ENCODE data around the gene ZBED4. TPM values are rescaled to one million over a fixed set of nuclear protein-coding genes. Genes with fewer than 3 reads are reported as not detected.
A peak's percentile ranks its signal among the peaks of the same experiment; 100 is the strongest.

ZBED4 gene
- total and polyA plus RNA-seq, 2 donors (not counting 1 experiment from before 2014, with no cell fraction given), result 3.5 to 6.3 TPM

- TF ChIP-seq CTCF (conservative IDR thresholded peaks at IDR 0.05 in 1 of 2, IDR thresholded peaks at IDR 0.05 in 1 of 2; ENCODE audit: low read depth in 1 of 2, low read length in 2 of 2), result no peak
- TF ChIP-seq EZH2 (IDR thresholded peaks at IDR 0.05; ENCODE audit: low read length, missing control alignments), result no peak
These were observed 562 bp downstream of the ZBED4 start for GRCh38 chr22:49853981-49854831.

GRCh38 chr22:49855251-49855911, 1.7 kb downstream of the ZBED4 start:
- Histone ChIP-seq H4K20me1 (ENCODE audit: control insufficient read depth, extremely low read depth, insufficient read depth, low read length) (no peaks in the 10 kb centered on the region), H3K9ac (ENCODE audit: insufficient read depth, low read length) (no peak overlapping the region), H2AFZ (ENCODE audit: low read length) (no peak overlapping the region), H3K27ac (ENCODE audit: insufficient read depth, low read length) (no peak overlapping the region), H3K4me2 (ENCODE audit: extremely low read depth, insufficient read depth, low read length) (peak overlapping the region; percentile 87), H3K36me3 (ENCODE audit: control insufficient read depth, insufficient read depth, low read length) (no peaks in the 10 kb centered on the region), H3K9me3 (ENCODE audit: control insufficient read depth, insufficient read depth, low read depth, low read length) (no peaks in the 10 kb centered on the region), H3K27me3 (ENCODE audit: control insufficient read depth, insufficient read depth, low read length) (peaks cover 4% of the 10 kb centered on the region), H3K79me2 (ENCODE audit: control insufficient read depth, insufficient read depth, low read length) (peaks cover 56% of the 10 kb centered on the region), H3K4me3 (replicated peaks in 1 of 4; ENCODE audit: control extremely low read depth in 1 of 4, insufficient read depth in 1 of 4, low read depth in 3 of 4, low read length in 4 of 4) (peak overlapping the region; percentile 43 to 81 (median 70)), H3K4me1 (ENCODE audit: control insufficient read depth, extremely low read depth, insufficient read depth, low read length) (peaks cover 5% of the 10 kb centered on the region)
- peak; percentile 14 to 51 for DNase-seq (ENCODE audit: low read depth in 2 of 2)
- no peak for TF ChIP-seq CTCF (conservative IDR thresholded peaks at IDR 0.05 in 1 of 2, IDR thresholded peaks at IDR 0.05 in 1 of 2; ENCODE audit: low read depth in 1 of 2, low read length in 2 of 2)
- TF ChIP-seq EZH2 (IDR thresholded peaks at IDR 0.05; ENCODE audit: low read length, missing control alignments), result no peak

More at GRCh38 chr22:49853981-49854831, 562 bp downstream of the ZBED4 start:
- H3K9ac ChIP-seq (ENCODE audit: insufficient read depth, low read length), result peak overlapping the region; percentile 79
- peaks cover 49% of the 10 kb centered on the region for H3K79me2 ChIP-seq (ENCODE audit: control insufficient read depth, insufficient read depth, low read length)
- peak overlapping the region; percentile 87 for H3K4me2 ChIP-seq (ENCODE audit: extremely low read depth, insufficient read depth, low read length)
- no peaks in the 10 kb centered on the region for H4K20me1 ChIP-seq (ENCODE audit: control insufficient read depth, extremely low read depth, insufficient read depth, low read length)
- no peaks in the 10 kb centered on the region for H3K9me3 ChIP-seq (ENCODE audit: control insufficient read depth, insufficient read depth, low read depth, low read length)
- H3K4me3 ChIP-seq (replicated peaks in 1 of 4; ENCODE audit: control extremely low read depth in 1 of 4, insufficient read depth in 1 of 4, low read depth in 3 of 4, low read length in 4 of 4), result peak overlapping the region; percentile 43 to 81 (median 70)
- H3K36me3 ChIP-seq (ENCODE audit: control insufficient read depth, insufficient read depth, low read length), result no peaks in the 10 kb centered on the region
- peak; percentile 26 to 27 for DNase-seq (ENCODE audit: low read depth in 2 of 2)
- no peak overlapping the region for H2AFZ ChIP-seq (ENCODE audit: low read length)
- H3K27me3 ChIP-seq (ENCODE audit: control insufficient read depth, insufficient read depth, low read length), result peaks cover 16% of the 10 kb centered on the region
- peak overlapping the region; percentile 55 for H3K27ac ChIP-seq (ENCODE audit: insufficient read depth, low read length)
- peaks cover 5% of the 10 kb centered on the region for H3K4me1 ChIP-seq (ENCODE audit: control insufficient read depth, extremely low read depth, insufficient read depth, low read length)

GRCh38 chr22:49856343-49856742, 2.7 kb downstream of the ZBED4 start:
- Histone ChIP-seq H3K79me2 (ENCODE audit: control insufficient read depth, insufficient read depth, low read length) (peaks cover 63% of the 10 kb centered on the region), H3K4me3 (replicated peaks in 1 of 4; ENCODE audit: control extremely low read depth in 1 of 4, insufficient read depth in 1 of 4, low read depth in 3 of 4, low read length in 4 of 4) (no peak overlapping the region), H3K27me3 (ENCODE audit: control insufficient read depth, insufficient read depth, low read length) (no peaks in the 10 kb centered on the region), H3K27ac (ENCODE audit: insufficient read depth, low read length) (no peak overlapping the region), H3K9me3 (ENCODE audit: control insufficient read depth, insufficient read depth, low read depth, low read length) (no peaks in the 10 kb centered on the region), H3K4me2 (ENCODE audit: extremely low read depth, insufficient read depth, low read length) (no peak overlapping the region), H2AFZ (ENCODE audit: low read length) (no peak overlapping the region), H3K4me1 (ENCODE audit: control insufficient read depth, extremely low read depth, insufficient read depth, low read length) (peaks cover 5% of the 10 kb centered on the region), H3K9ac (ENCODE audit: insufficient read depth, low read length) (no peak overlapping the region), H3K36me3 (ENCODE audit: control insufficient read depth, insufficient read depth, low read length) (no peaks in the 10 kb centered on the region), H4K20me1 (ENCODE audit: control insufficient read depth, extremely low read depth, insufficient read depth, low read length) (no peaks in the 10 kb centered on the region)
- TF ChIP-seq EZH2 (IDR thresholded peaks at IDR 0.05; ENCODE audit: low read length, missing control alignments) (no peak), CTCF (conservative IDR thresholded peaks at IDR 0.05 in 1 of 2, IDR thresholded peaks at IDR 0.05 in 1 of 2; ENCODE audit: low read depth in 1 of 2, low read length in 2 of 2) (no peak)
- no peak for DNase-seq (ENCODE audit: low read depth in 2 of 2)

Measured in fibroblast of lung (primary cell).